GM12801 (cell line): ENCODE results near the gene RGS7.

ENCODE experiments used
- CTCF ChIP-seq: IDR thresholded peaks from one replicate; pipeline ENCODE4 v1.5.1; 2011; ENCODE audit warnings: control low read depth; ENCODE audit not compliant: insufficient read length; ENCODE audit errors: extremely low read depth

RGS7 gene

GRCh38 chr1:240917976-240918375, 439.0 kb downstream of the RGS7 start:
- no peak for TF ChIP-seq CTCF

GRCh38 chr1:240914506-240914905, 442.5 kb downstream of the RGS7 start:
- TF ChIP-seq CTCF: no peak

- TF ChIP-seq CTCF: no peak
These were observed 444.2 kb downstream of the RGS7 start for GRCh38 chr1:240912821-240913220.

- no peak for TF ChIP-seq CTCF
These were observed 447.1 kb downstream of the RGS7 start for GRCh38 chr1:240909701-240910457.

GRCh38 chr1:240906477-240906876, 450.5 kb downstream of the RGS7 start:
- TF ChIP-seq CTCF: no peak

GRCh38 chr1:240905225-240905765, 451.7 kb downstream of the RGS7 start:
- no peak for TF ChIP-seq CTCF

GRCh38 chr1:240888787-240889048, 468.3 kb downstream of the RGS7 start:
- no peak for TF ChIP-seq CTCF
